Measurements from ENCODE around the gene SEZ6L2. TPM values are rescaled to one million over a fixed set of nuclear protein-coding genes. Genes with fewer than 3 reads are reported as not detected.

SEZ6L2 gene
- total and polyA plus RNA-seq, 2 of the 13 experiments (the other 11 are each of a cell fraction or from before 2014, with no cell fraction given) = 14.9 to 16.9 TPM

- TF ChIP-seq, protein P1, sequence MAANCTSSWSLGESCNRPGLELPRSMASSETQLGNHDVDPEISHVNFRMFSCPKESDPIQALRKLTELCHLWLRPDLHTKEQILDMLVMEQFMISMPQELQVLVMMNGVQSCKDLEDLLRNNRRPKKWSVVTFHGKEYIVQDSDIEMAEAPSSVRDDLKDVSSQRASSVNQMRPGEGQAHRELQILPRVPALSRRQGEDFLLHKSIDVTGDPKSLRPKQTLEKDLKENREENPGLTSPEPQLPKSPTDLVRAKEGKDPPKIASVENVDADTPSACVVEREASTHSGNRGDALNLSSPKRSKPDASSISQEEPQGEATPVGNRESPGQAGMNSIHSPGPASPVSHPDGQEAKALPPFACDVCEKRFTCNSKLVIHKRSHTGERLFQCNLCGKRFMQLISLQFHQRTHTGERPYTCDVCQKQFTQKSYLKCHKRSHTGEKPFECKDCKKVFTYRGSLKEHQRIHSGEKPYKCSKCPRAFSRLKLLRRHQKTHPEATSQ (CRISPR knock-in tag; IDR thresholded peaks at IDR 0.05; ENCODE audit: borderline replicate concordance) = no peak
- 0 out of 2 replicates have a peak, but pooled peaks have one; percentile 47 for TF ChIP-seq ZFX (CRISPR knock-in tag; IDR thresholded peaks at IDR 0.05; ENCODE audit: low read depth)
- TF ChIP-seq SETDB1 (CRISPR knock-in tag; IDR thresholded peaks at IDR 0.05; ENCODE audit: borderline replicate concordance) = no peak
- 0 out of 2 replicates have a peak, but pooled peaks have one; percentile 1 for TF ChIP-seq HNF4G (IDR thresholded peaks at IDR 0.05; ENCODE audit: borderline replicate concordance, low read depth, low read length)
- no peak for TF ChIP-seq HNF4G (CRISPR knock-in tag; IDR thresholded peaks at IDR 0.05; ENCODE audit: borderline replicate concordance, low read depth)
- TF ChIP-seq ZNF557 (CRISPR knock-in tag; IDR thresholded peaks at IDR 0.05) = no peak
- TF ChIP-seq ASH2L (IDR thresholded peaks at IDR 0.05; ENCODE audit: insufficient read length, low read depth, low read length) = peak; percentile 21
- no peak for TF ChIP-seq ZNF713 (CRISPR knock-in tag; IDR thresholded peaks at IDR 0.05)
- no peak for TF ChIP-seq ZNF652 (CRISPR knock-in tag; IDR thresholded peaks at IDR 0.05; ENCODE audit: borderline replicate concordance, low read depth)
- TF ChIP-seq ZNF510 (CRISPR knock-in tag; IDR thresholded peaks at IDR 0.05; ENCODE audit: low read depth) = no peak
- 0 out of 2 replicates have a peak, but pooled peaks have one; percentile 43 for TF ChIP-seq SMYD3 (CRISPR knock-in tag; IDR thresholded peaks at IDR 0.05)
- no peak; the same call in 1 of the 2 replicates for TF ChIP-seq SIN3A (IDR thresholded peaks at IDR 0.05; ENCODE audit: borderline replicate concordance, low read depth, low read length)
- no peak for TF ChIP-seq ZNF839 (CRISPR knock-in tag; IDR thresholded peaks at IDR 0.05; ENCODE audit: borderline replicate concordance)
- TF ChIP-seq MED13 (CRISPR knock-in tag; IDR thresholded peaks at IDR 0.05) = no peak
- no peak for TF ChIP-seq ZNF501 (CRISPR knock-in tag; IDR thresholded peaks at IDR 0.05)
- no peak for TF ChIP-seq MXD1 (CRISPR knock-in tag; IDR thresholded peaks at IDR 0.05)
- TF ChIP-seq, protein P2, sequence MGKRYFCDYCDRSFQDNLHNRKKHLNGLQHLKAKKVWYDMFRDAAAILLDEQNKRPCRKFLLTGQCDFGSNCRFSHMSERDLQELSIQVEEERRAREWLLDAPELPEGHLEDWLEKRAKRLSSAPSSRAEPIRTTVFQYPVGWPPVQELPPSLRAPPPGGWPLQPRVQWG (CRISPR knock-in tag; IDR thresholded peaks at IDR 0.05; ENCODE audit: borderline replicate concordance, low read depth) = no peak
- no peak for TF ChIP-seq SNAI1 (CRISPR knock-in tag; IDR thresholded peaks at IDR 0.05; ENCODE audit: borderline replicate concordance)
- TF ChIP-seq ZNF569 (CRISPR knock-in tag; IDR thresholded peaks at IDR 0.05; ENCODE audit: borderline replicate concordance) = no peak
- no peak for TF ChIP-seq TBP (CRISPR knock-in tag; IDR thresholded peaks at IDR 0.05)
- no peak for TF ChIP-seq ZNF83 (CRISPR knock-in tag; IDR thresholded peaks at IDR 0.05; ENCODE audit: borderline replicate concordance)
- TF ChIP-seq, protein P3, sequence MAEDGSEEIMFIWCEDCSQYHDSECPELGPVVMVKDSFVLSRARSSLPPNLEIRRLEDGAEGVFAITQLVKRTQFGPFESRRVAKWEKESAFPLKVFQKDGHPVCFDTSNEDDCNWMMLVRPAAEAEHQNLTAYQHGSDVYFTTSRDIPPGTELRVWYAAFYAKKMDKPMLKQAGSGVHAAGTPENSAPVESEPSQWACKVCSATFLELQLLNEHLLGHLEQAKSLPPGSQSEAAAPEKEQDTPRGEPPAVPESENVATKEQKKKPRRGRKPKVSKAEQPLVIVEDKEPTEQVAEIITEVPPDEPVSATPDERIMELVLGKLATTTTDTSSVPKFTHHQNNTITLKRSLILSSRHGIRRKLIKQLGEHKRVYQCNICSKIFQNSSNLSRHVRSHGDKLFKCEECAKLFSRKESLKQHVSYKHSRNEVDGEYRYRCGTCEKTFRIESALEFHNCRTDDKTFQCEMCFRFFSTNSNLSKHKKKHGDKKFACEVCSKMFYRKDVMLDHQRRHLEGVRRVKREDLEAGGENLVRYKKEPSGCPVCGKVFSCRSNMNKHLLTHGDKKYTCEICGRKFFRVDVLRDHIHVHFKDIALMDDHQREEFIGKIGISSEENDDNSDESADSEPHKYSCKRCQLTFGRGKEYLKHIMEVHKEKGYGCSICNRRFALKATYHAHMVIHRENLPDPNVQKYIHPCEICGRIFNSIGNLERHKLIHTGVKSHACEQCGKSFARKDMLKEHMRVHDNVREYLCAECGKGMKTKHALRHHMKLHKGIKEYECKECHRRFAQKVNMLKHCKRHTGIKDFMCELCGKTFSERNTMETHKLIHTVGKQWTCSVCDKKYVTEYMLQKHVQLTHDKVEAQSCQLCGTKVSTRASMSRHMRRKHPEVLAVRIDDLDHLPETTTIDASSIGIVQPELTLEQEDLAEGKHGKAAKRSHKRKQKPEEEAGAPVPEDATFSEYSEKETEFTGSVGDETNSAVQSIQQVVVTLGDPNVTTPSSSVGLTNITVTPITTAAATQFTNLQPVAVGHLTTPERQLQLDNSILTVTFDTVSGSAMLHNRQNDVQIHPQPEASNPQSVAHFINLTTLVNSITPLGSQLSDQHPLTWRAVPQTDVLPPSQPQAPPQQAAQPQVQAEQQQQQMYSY (CRISPR knock-in tag; IDR thresholded peaks at IDR 0.05) = peak; percentile 6; the same call in 1 of the 2 replicates
- TF ChIP-seq NFE2L2 (IDR thresholded peaks at IDR 0.05; ENCODE audit: low read length) = no peak
- 0 out of 2 replicates have a peak, but pooled peaks have one; percentile 14 for TF ChIP-seq MEF2D (CRISPR knock-in tag; IDR thresholded peaks at IDR 0.05)
Observed at GRCh38 chr16:29821643-29822115, 77.7 kb downstream of the SEZ6L2 start (continued).

Data from HepG2 (cell line).